GM18507 (cell line): ENCODE results near the gene TMEM255B.
"Not testable (repeated sequence)": the region's sequence is repeated elsewhere in the genome, so short reads cannot be mapped to it uniquely, and the experiment has no call there.

ENCODE experiments used
- DNase-seq: peaks from one replicate; pipeline ENCODE4 v3.0.0; 2011; ENCODE audit warnings: low read depth; ENCODE audit not compliant: insufficient read length; ENCODE audit errors: extremely low spot score
- FAIRE-seq: peaks from 2 replicates; lab custom pipeline; 2011; peaks lifted over from hg19 to GRCh38; lab: Jason Lieb, UNC

Gene TMEM255B

GRCh38 chr13:113732961-113733950 lies 25.8 kb upstream of the TMEM255B start:
- no peak for FAIRE-seq
- DNase-seq: no peak

- no peak for DNase-seq
- FAIRE-seq: no peak
Observed at GRCh38 chr13:113734099-113734825, 24.8 kb upstream of the TMEM255B start.

GRCh38 chr13:113734826-113735125 lies 24.2 kb upstream of the TMEM255B start:
- DNase-seq (no peak), FAIRE-seq (no peak)

GRCh38 chr13:113735194-113735593 lies 23.8 kb upstream of the TMEM255B start:
- DNase-seq: no peak
- FAIRE-seq: no peak

GRCh38 chr13:113735750-113736149 lies 23.3 kb upstream of the TMEM255B start:
- FAIRE-seq: no peak
- no peak for DNase-seq

- DNase-seq (no peak), FAIRE-seq (no peak)
Observed at GRCh38 chr13:113736258-113736731, 22.7 kb upstream of the TMEM255B start.

GRCh38 chr13:113737803-113738202 lies 21.2 kb upstream of the TMEM255B start:
- no peak for DNase-seq
- FAIRE-seq: no peak

GRCh38 chr13:113739527-113740285 lies 19.3 kb upstream of the TMEM255B start:
- no peak for DNase-seq

GRCh38 chr13:113740286-113740556 lies 18.8 kb upstream of the TMEM255B start:
- no peak for FAIRE-seq
- no peak for DNase-seq

More at GRCh38 chr13:113739527-113740285, 19.3 kb upstream of the TMEM255B start:
- FAIRE-seq: no peak

- FAIRE-seq (no peak), DNase-seq (no peak)
Observed at GRCh38 chr13:113740661-113741060, 18.4 kb upstream of the TMEM255B start.

GRCh38 chr13:113741191-113741668 lies 17.8 kb upstream of the TMEM255B start:
- no peak for DNase-seq
- FAIRE-seq: no peak

- FAIRE-seq (no peak), DNase-seq (no peak)
Observed at GRCh38 chr13:113742000-113742441, 17.0 kb upstream of the TMEM255B start.

GRCh38 chr13:113742445-113743120 lies 16.4 kb upstream of the TMEM255B start:
- DNase-seq (no peak), FAIRE-seq (no peak)

- no peak for DNase-seq
- no peak for FAIRE-seq
Observed at GRCh38 chr13:113743366-113744195, 15.4 kb upstream of the TMEM255B start.

- FAIRE-seq (no peak), DNase-seq (no peak)
Observed at GRCh38 chr13:113744197-113745000, 14.6 kb upstream of the TMEM255B start.

- no peak for DNase-seq
- no peak for FAIRE-seq
Observed at GRCh38 chr13:113745059-113745458, 14.0 kb upstream of the TMEM255B start.

GRCh38 chr13:113745500-113746142 lies 13.4 kb upstream of the TMEM255B start:
- FAIRE-seq, DNase-seq: not testable (repeated sequence)
